GM12874 (cell line): ENCODE data around the gene STX8.

Source experiments
- CTCF ChIP-seq: IDR thresholded peaks from 2 replicates; pipeline ENCODE4 v1.5.1; 2011; ENCODE audit warnings: low read depth, mild to moderate bottlenecking, control low read depth, low read length, moderate library complexity; ENCODE audit not compliant: insufficient read depth

STX8 gene

DNA sequence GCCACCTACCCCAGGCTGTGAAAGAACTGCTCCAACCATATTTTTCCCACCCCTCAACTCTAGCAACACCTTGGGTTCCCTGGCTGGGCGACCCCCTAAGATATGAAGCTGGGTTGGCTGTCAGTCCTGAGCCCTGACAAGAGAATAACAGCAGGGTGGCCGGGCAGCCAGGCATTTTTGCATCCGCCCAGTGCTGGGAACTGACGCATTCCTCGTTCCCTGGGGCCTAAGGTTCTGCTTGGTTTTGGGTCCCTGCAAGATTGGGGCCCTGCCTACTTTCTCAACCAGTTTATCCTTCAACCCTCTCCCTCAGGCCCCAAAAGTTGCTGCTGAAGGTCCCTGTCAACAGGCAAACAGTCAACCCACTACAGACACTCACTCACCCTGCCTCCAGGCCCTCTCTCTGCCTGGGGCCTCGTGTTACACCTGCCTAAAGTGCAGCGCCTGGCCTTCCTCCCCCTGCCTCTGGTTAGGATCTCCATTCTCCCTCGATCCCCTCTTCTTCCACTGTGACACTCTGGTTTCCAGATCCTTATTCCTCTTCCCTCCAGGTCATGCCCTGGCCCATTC lies 151.5 kb downstream of the STX8 start:
- no peak for TF ChIP-seq CTCF

- TF ChIP-seq CTCF = no peak
These were observed 154.1 kb downstream of the STX8 start for GRCh38 chr17:9421525-9421924.

GRCh38 chr17:9419932-9420453 lies 155.6 kb downstream of the STX8 start:
- TF ChIP-seq CTCF = no peak

DNA sequence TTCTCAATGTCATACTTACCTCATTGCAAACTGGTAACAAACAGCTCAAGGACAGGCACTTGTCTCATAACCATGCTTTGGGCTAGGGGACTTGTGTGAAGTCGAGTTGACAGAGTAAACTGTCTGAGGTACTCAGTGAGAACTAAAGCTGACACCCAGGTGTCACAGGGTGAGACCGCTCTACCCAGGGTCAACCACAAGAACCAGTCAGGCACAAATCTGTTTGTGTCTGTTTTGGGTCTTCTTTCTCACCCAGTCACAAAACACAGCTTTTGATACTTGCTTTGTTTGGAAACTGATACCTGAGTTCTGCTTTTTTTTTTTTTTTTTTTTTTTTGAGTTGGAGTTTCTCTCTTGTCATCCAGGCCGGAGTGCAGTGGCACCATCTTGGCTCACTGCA lies 161.1 kb downstream of the STX8 start:
- no peak for TF ChIP-seq CTCF

GRCh38 chr17:9410737-9411136 lies 164.9 kb downstream of the STX8 start:
- TF ChIP-seq CTCF = no peak

- TF ChIP-seq CTCF = no peak
These were observed 165.3 kb downstream of the STX8 start for GRCh38 chr17:9410301-9410700.

DNA sequence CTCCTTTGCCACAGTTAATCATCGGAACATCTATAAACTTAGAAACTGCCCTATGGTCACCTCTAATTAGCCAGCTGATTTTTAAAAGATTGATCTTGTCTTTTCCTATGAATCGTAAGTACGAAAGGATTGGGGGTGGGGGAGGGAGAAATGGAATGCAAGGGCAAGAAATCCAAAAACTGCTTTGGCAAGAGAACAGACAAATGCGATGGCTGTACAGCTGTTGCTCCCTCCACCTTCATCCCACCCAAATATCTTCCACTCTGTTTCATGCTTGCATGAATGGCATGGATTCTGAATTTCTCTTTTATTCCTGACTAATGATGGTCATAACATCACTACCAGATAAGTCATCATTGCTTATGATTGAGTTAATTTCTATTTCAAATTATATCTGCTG lies 165.7 kb downstream of the STX8 start:
- no peak for TF ChIP-seq CTCF
